LNCAP (cell line): ENCODE measurements around the gene PRIM2.

Experiments used
- CTCF ChIP-seq: fragments of 450-650 bp; IDR thresholded peaks from 2 replicates; pipeline ENCODE4 v1.5.1; 2017; ENCODE audit warnings: mild to moderate bottlenecking

The PRIM2 gene

GRCh38 chr6:57535994-57536393 lies 218.6 kb downstream of the PRIM2 start:
- TF ChIP-seq CTCF, result peak; percentile 50

GRCh38 chr6:57579489-57579888 lies 262.1 kb downstream of the PRIM2 start:
- TF ChIP-seq CTCF, result peak; percentile 38; the same call in 1 of the 2 replicates

- peak; percentile 17; the same call in 1 of the 2 replicates for TF ChIP-seq CTCF
Observed at GRCh38 chr6:57671937-57672627, 354.7 kb downstream of the PRIM2 start.

- TF ChIP-seq CTCF, result peak; percentile 14; the same call in 1 of the 2 replicates
Observed at GRCh38 chr6:57673281-57673680, 355.9 kb downstream of the PRIM2 start.
